Stimulated activated CD8-positive, alpha-beta memory T cell treated with anti-CD3 and anti-CD28 coated beads, Interleukin-7, amount 100 ng/mL, for 24 hours (primary cell): ENCODE data around the gene CACNA2D3.

ENCODE experiments used
- DNase-seq: peaks from one replicate; pipeline ENCODE4 v3.0.0-alpha.2; 2020; ENCODE audit warnings: low read depth

Gene CACNA2D3

GRCh38 chr3:54849360-54849759, 727.0 kb downstream of the CACNA2D3 start:
- DNase-seq = no peak

GRCh38 chr3:54850484-54851018, 728.2 kb downstream of the CACNA2D3 start:
- no peak for DNase-seq

- DNase-seq = peak; percentile 11
Measured at GRCh38 chr3:54853573-54854404, 731.4 kb downstream of the CACNA2D3 start.

- no peak for DNase-seq
Measured at GRCh38 chr3:54856271-54856670, 733.9 kb downstream of the CACNA2D3 start.

GRCh38 chr3:54857343-54857742, 735.0 kb downstream of the CACNA2D3 start:
- no peak for DNase-seq

GRCh38 chr3:54858093-54858785, 735.9 kb downstream of the CACNA2D3 start:
- DNase-seq = no peak

GRCh38 chr3:54859184-54859583, 736.8 kb downstream of the CACNA2D3 start:
- DNase-seq = no peak

- DNase-seq = no peak
Measured at GRCh38 chr3:54861248-54862067, 739.1 kb downstream of the CACNA2D3 start.

GRCh38 chr3:54862526-54862925, 740.2 kb downstream of the CACNA2D3 start:
- no peak for DNase-seq

- no peak for DNase-seq
Measured at GRCh38 chr3:54863366-54863765, 741.0 kb downstream of the CACNA2D3 start.

- DNase-seq = no peak
Measured at GRCh38 chr3:54863786-54864185, 741.4 kb downstream of the CACNA2D3 start.

GRCh38 chr3:54865316-54865715, 743.0 kb downstream of the CACNA2D3 start:
- DNase-seq = no peak

- no peak for DNase-seq
Measured at GRCh38 chr3:54866251-54866650, 743.9 kb downstream of the CACNA2D3 start.

- DNase-seq = no peak
Measured at GRCh38 chr3:54870423-54870822, 748.1 kb downstream of the CACNA2D3 start.

GRCh38 chr3:54871867-54872266, 749.5 kb downstream of the CACNA2D3 start:
- no peak for DNase-seq

GRCh38 chr3:54873059-54874010, 751.0 kb downstream of the CACNA2D3 start:
- no peak for DNase-seq

GRCh38 chr3:54874816-54875556, 752.6 kb downstream of the CACNA2D3 start:
- no peak for DNase-seq

GRCh38 chr3:54875596-54876268, 753.4 kb downstream of the CACNA2D3 start:
- no peak for DNase-seq

GRCh38 chr3:54876694-54877093, 754.3 kb downstream of the CACNA2D3 start:
- no peak for DNase-seq

GRCh38 chr3:54877730-54878129, 755.4 kb downstream of the CACNA2D3 start:
- no peak for DNase-seq
